NB4 (cell line): ENCODE measurements around the gene TSHR.

Experiments
- CTCF ChIP-seq: IDR thresholded peaks from one replicate; pipeline ENCODE4 v1.5.1; 2012; ENCODE audit warnings: low read depth, low read length
- MYC ChIP-seq: IDR thresholded peaks from 2 replicates; pipeline ENCODE4 v1.6.1; 2011; ENCODE audit warnings: low read depth, low read length

- TF ChIP-seq CTCF (no peak), MYC (no peak)
These were observed 1.5 kb downstream of the TSHR start for GRCh38 chr14:80956922-80957321.
